HCT116 (cell line): Measurements from ENCODE around the gene MACROD1. TPM values are rescaled to one million over a fixed set of nuclear protein-coding genes. Genes with fewer than 3 reads are reported as not detected.

Experiments
- ATAC-seq: fragments of 200-7000 bp; cut with Tn5 transposase; 2 replicates; pipeline ENCODE4 v1.9.1; 2020; ENCODE audit warnings: mild to moderate bottlenecking, moderate library complexity
- BruUV-seq: library from RNA; stranded (reverse); fragments of 400-500 nt; replicated peaks from 2 replicates; lab custom pipeline; 2021; lab: Mats Ljungman, UMichigan
- CTCF ChIA-PET: fragments of 300-600 bp; sonication (Branson Sonifier 250); formaldehyde crosslinking; loops from one replicate; lab custom pipeline; 2021; ENCODE audit warnings: antibody characterized with exemption; lab: Charles Lee
- POLR2A ChIA-PET: fragments of 300-600, 350-600 bp; sonication (Branson Sonifier 250); formaldehyde crosslinking; loops from one replicate; lab custom pipeline; 2021; ENCODE audit warnings: antibody characterized with exemption; lab: Charles Lee
- RAD21 ChIA-PET, 2 experiments: fragments of 300-600 bp; sonication (Branson Sonifier 250); formaldehyde crosslinking; loops; one replicate each; lab custom pipeline; 2023; ENCODE audit warnings: low total read pairs in 2 of 2; ENCODE audit not compliant: uncharacterized antibody in 2 of 2, unreplicated experiment in 2 of 2, low non-redundant PET in 1 of 2; lab: Charles Lee
- DNase-seq: peaks from one replicate; pipeline ENCODE4 v3.0.0-alpha.2; 2010; ENCODE audit warnings: low read depth, low spot score
- H2AFZ ChIP-seq: fragments of 200-600 bp; shearing (Covaris generic), sonication (generic); 2 replicates; pipeline ENCODE4 v1.6.1; 2017; ENCODE audit warnings: low read depth, mixed run types, mixed read lengths, antibody characterized with exemption, low read length; ENCODE audit not compliant: poor library complexity, severe bottlenecking
- H3K27ac ChIP-seq: 2 replicates; pipeline ENCODE4 v1.5.1; 2012; ENCODE audit warnings: low read depth, low read length
- H3K27me3 ChIP-seq: fragments of 200-600 bp; sonication (generic); 2 replicates; pipeline ENCODE4 v1.6.1; 2016; ENCODE audit warnings: mixed run types, low read length, mixed read lengths; ENCODE audit not compliant: insufficient read depth
- H3K36me3 ChIP-seq, 2 experiments: fragments of 200-500 bp in 1 of 2; fragments of 200-600 bp in 1 of 2; sonication (Bioruptor generic) in 1 of 2; sonication (generic) in 1 of 2; 2 replicates each; pipeline versions ENCODE4 v1.5.1 to v1.6.1; 2014 to 2016; ENCODE audit warnings: low read length in 2 of 2, inconsistent platforms in 1 of 2, mixed read lengths in 1 of 2, mixed run types in 1 of 2; ENCODE audit not compliant: insufficient read depth in 2 of 2, control insufficient read depth in 1 of 2
- H3K4me1 ChIP-seq, 2 experiments: fragments of 200-600 bp in 1 of 2; sonication (generic) in 1 of 2; 2 replicates each; pipeline versions ENCODE4 v1.5.1 to v1.6.1; 2012 to 2017; ENCODE audit warnings: low read length in 2 of 2, inconsistent platforms in 1 of 2, mild to moderate bottlenecking in 1 of 2, mixed read lengths in 1 of 2, mixed run types in 1 of 2, moderate library complexity in 1 of 2; ENCODE audit not compliant: insufficient read depth in 2 of 2, control insufficient read depth in 1 of 2
- H3K4me2 ChIP-seq: fragments of 200-600 bp; sonication (generic); 2 replicates; pipeline ENCODE4 v1.6.1; 2017; ENCODE audit warnings: mixed run types, low read length, mixed read lengths
- H3K4me3 ChIP-seq, 2 experiments: fragments of 200-600 bp in 1 of 2; sonication (generic) in 1 of 2; replicated peaks in 1 of 2; 2 replicates each; pipeline ENCODE4 v1.5.1; 2011 to 2016; ENCODE audit warnings: low read length in 2 of 2, control low read depth in 1 of 2, low read depth in 1 of 2, mild to moderate bottlenecking in 1 of 2, mixed read lengths in 1 of 2, mixed run types in 1 of 2
- H3K79me2 ChIP-seq: fragments of 200-600 bp; sonication (generic); 2 replicates; pipeline ENCODE4 v1.6.1; 2017; ENCODE audit warnings: mild to moderate bottlenecking, mixed run types, low read length, moderate library complexity, mixed read lengths; ENCODE audit not compliant: insufficient read depth
- H3K9ac ChIP-seq: fragments of 200-600 bp; sonication (generic); 2 replicates; pipeline ENCODE4 v1.6.1; 2016; ENCODE audit warnings: low read length, mixed read lengths
- H3K9me2 ChIP-seq: fragments of 200-600 bp; sonication (generic), shearing (Covaris generic); 2 replicates; pipeline ENCODE4 v1.6.1; 2017; ENCODE audit warnings: mixed run types, mild to moderate bottlenecking, moderate library complexity; ENCODE audit not compliant: insufficient read depth
- H3K9me3 ChIP-seq, 2 experiments: fragments of 200-500 bp in 1 of 2; fragments of 200-600 bp in 1 of 2; sonication (Bioruptor generic) in 1 of 2; sonication (generic) in 1 of 2; 2 replicates each; pipeline ENCODE4 v1.6.1; 2014 to 2017; ENCODE audit warnings: low read length in 2 of 2, mixed read lengths in 2 of 2, inconsistent platforms in 1 of 2, low read depth in 1 of 2, mild to moderate bottlenecking in 1 of 2, mixed run types in 1 of 2, moderate library complexity in 1 of 2; ENCODE audit not compliant: control insufficient read depth in 1 of 2, insufficient read depth in 1 of 2
- H4K20me1 ChIP-seq: fragments of 200-600 bp; sonication (generic), shearing (Covaris generic); 2 replicates; pipeline ENCODE4 v1.6.1; 2017; ENCODE audit warnings: mixed run types, mild to moderate bottlenecking, moderate library complexity; ENCODE audit not compliant: insufficient read depth
- ATF3 ChIP-seq: IDR thresholded peaks from 2 replicates; pipeline ENCODE4 v1.6.1; 2012
- CEBPB ChIP-seq: IDR thresholded peaks from 2 replicates; pipeline ENCODE4 v1.6.1; 2012; ENCODE audit warnings: low read depth
- CTCF ChIP-seq, 3 experiments: fragments of 200-600 bp in 1 of 3; sonication (generic) in 1 of 3; IDR thresholded peaks in 2 of 3; conservative IDR thresholded peaks in 1 of 3; 2 replicates each; pipeline ENCODE4 v1.5.1; 2012 to 2017; ENCODE audit warnings: low read depth in 2 of 3, low read length in 2 of 3, antibody characterized with exemption in 1 of 3, borderline replicate concordance in 1 of 3, control low read depth in 1 of 3, mild to moderate bottlenecking in 1 of 3, mixed read lengths in 1 of 3, mixed run types in 1 of 3, moderate library complexity in 1 of 3; ENCODE audit not compliant: insufficient read depth in 1 of 3
- EZH2 ChIP-seq: fragments of 200-600 bp; sonication (generic); IDR thresholded peaks from 2 replicates; pipeline ENCODE4 v1.6.1; 2017; ENCODE audit warnings: antibody characterized with exemption, mixed run types
- EZH2phosphoT487 ChIP-seq: fragments of 200-600 bp; IDR thresholded peaks from 2 replicates; pipeline ENCODE4 v1.6.1; 2018; ENCODE audit warnings: antibody characterized with exemption, borderline replicate concordance
- FOSL1 ChIP-seq: IDR thresholded peaks from 2 replicates; pipeline ENCODE4 v1.6.1; 2012; ENCODE audit warnings: low read depth
- JUND ChIP-seq: IDR thresholded peaks from 2 replicates; pipeline ENCODE4 v1.6.1; 2012
- MAX ChIP-seq: IDR thresholded peaks from 2 replicates; pipeline ENCODE4 v1.6.1; 2012
- POLR2A ChIP-seq: IDR thresholded peaks from 2 replicates; pipeline ENCODE4 v1.7.0; 2011; ENCODE audit warnings: borderline replicate concordance; ENCODE audit not compliant: insufficient read depth, insufficient read length; ENCODE audit errors: extremely low read depth
- POLR2AphosphoS5 ChIP-seq: IDR thresholded peaks from 2 replicates; pipeline ENCODE4 v1.6.1; 2011; ENCODE audit warnings: mild to moderate bottlenecking, low read depth, low read length, moderate library complexity
- SIN3A ChIP-seq: IDR thresholded peaks from 2 replicates; pipeline ENCODE4 v1.6.1; 2012; ENCODE audit warnings: low read depth
- TCF7L2 ChIP-seq: IDR thresholded peaks from 2 replicates; pipeline ENCODE4 v1.7.0; 2011; ENCODE audit warnings: borderline replicate concordance, inconsistent platforms; ENCODE audit not compliant: insufficient read depth, insufficient read length; ENCODE audit errors: extremely low read depth
- YY1 ChIP-seq: IDR thresholded peaks from 2 replicates; pipeline ENCODE4 v1.6.1; 2011; ENCODE audit warnings: low read length, low read depth, moderate library complexity, mild to moderate bottlenecking; ENCODE audit not compliant: insufficient replicate concordance; ENCODE audit errors: extremely low read depth
- ZBTB33 ChIP-seq: IDR thresholded peaks from 2 replicates; pipeline ENCODE4 v1.6.1; 2011; ENCODE audit warnings: mild to moderate bottlenecking, low read length, moderate library complexity; ENCODE audit not compliant: insufficient replicate concordance; ENCODE audit errors: extremely low read depth
- ZFX ChIP-seq: fragments of 450-650 bp; IDR thresholded peaks from 2 replicates; pipeline ENCODE4 v1.6.1; 2017
- ZNF274 ChIP-seq: fragments of 200-500 bp; sonication (Bioruptor generic); IDR thresholded peaks from 2 replicates; pipeline ENCODE4 v1.6.1; 2014; ENCODE audit warnings: mild to moderate bottlenecking, low read depth, low read length, inconsistent platforms
- intact Hi-C: fragments of 100-400 bp; cut with micrococcal nuclease; formaldehyde crosslinking; loops from 2 replicates; pipeline ENCODE4 v1.10.0; 2022
- total RNA-seq: library from RNA; stranded (reverse); gene quantifications from one replicate; pipeline ENCODE4 v1.2.1, GENCODE V29; 2021; ENCODE audit not compliant: unreplicated experiment

Gene MACROD1
- total RNA-seq, 1 experiment from 2014 or later: 61.1 TPM

DNA sequence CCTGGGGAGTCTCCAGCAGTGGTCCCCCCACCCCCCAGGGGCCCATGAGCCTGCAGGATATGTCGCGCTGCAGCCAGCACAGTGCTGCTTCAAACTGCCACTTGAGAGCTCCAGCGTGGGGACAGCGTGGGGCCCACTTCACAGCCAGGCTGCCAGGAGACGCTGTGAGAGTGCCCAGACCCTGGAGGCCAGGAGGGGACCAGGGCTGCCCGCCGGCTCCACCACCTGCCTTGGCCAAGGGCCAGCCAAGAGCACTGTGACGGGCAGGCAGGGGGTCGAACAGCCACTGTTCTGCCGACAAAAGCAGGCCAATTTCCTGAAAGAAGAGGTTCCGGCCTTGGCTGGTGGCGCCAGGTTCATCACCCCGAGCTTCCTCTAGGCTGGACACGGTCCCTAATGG is 70.0 kb downstream of the MACROD1 start:
- CTCF ChIA-PET: no interaction called here
- Histone ChIP-seq H3K4me1 (peaks cover 21 to 26% of the 10 kb centered on the region in 2 experiments), H3K9me3 (no peaks in the 10 kb centered on the region), H3K9ac (no peak overlapping the region), H3K27me3 (no peaks in the 10 kb centered on the region), H3K9me2 (no peaks in the 10 kb centered on the region)
- intact Hi-C loops: no loop called here
- no peak for TF ChIP-seq CEBPB
- TF ChIP-seq, all 23 proteins: peak for 0
- Histone ChIP-seq H3K79me2 (no peaks in the 10 kb centered on the region), H3K36me3 (no peaks in the 10 kb centered on the region), H2AFZ (no peak overlapping the region), H3K4me2 (no peak overlapping the region), H3K4me3 (no peak overlapping the region), H3K27ac (no peak overlapping the region), H4K20me1 (no peaks in the 10 kb centered on the region; the same call in 1 of the 2 replicates)
- ChIA-PET POLR2A (no interaction called here), RAD21 (no interaction called here)
- ATAC-seq: no peak
- DNase-seq: no peak
- no TSS peak for BruUV-seq

- RAD21 ChIA-PET: no interaction called here
- DNase-seq (no peak), ATAC-seq (no peak)
- no peaks in the 10 kb centered on the region; the same call in 1 of the 2 replicates for H4K20me1 ChIP-seq
- H3K9me2 ChIP-seq: no peaks in the 10 kb centered on the region
- no peaks in the 10 kb centered on the region for H3K79me2 ChIP-seq
- no TSS peak for BruUV-seq
- intact Hi-C loops: no loop called here
- H3K4me2 ChIP-seq: peak overlapping the region; percentile 66
- H2AFZ ChIP-seq: no peak overlapping the region
- no peaks in the 10 kb centered on the region for H3K9me3 ChIP-seq
- no peak for TF ChIP-seq ATF3
- TF ChIP-seq MAX: no peak
- TF ChIP-seq ZFX: no peak
- TF ChIP-seq POLR2A: no peak
- no peak for TF ChIP-seq CTCF (IDR thresholded peaks at IDR 0.05 in 2 of 3, conservative IDR thresholded peaks at IDR 0.05 in 1 of 3; ENCODE audit: borderline replicate concordance in 1 of 3, insufficient read depth in 1 of 3, low read depth in 2 of 3, low read length in 2 of 3)
- TF ChIP-seq ZNF274: no peak
- TF ChIP-seq POLR2AphosphoS5: no peak
- no peak for TF ChIP-seq TCF7L2
- TF ChIP-seq YY1: no peak
- TF ChIP-seq CEBPB: no peak
- no peak for TF ChIP-seq EZH2phosphoT487
- TF ChIP-seq JUND: no peak
- TF ChIP-seq ZBTB33: no peak
- TF ChIP-seq EZH2: no peak
- no peak for TF ChIP-seq FOSL1
- no peak for TF ChIP-seq SIN3A
- peaks cover 21 to 26% of the 10 kb centered on the region in 2 experiments for H3K4me1 ChIP-seq
- no peaks in the 10 kb centered on the region for H3K36me3 ChIP-seq
- H3K9ac ChIP-seq: 0 out of 2 replicates have a peak overlapping the region, but pooled peaks have one; percentile 44
- CTCF ChIA-PET: no interaction called here
- no peaks in the 10 kb centered on the region for H3K27me3 ChIP-seq
- H3K4me3 ChIP-seq: no peak overlapping the region
- POLR2A ChIA-PET: no interaction called here
- H3K27ac ChIP-seq: no peak overlapping the region
Measured at GRCh38 chr11:64095273-64095817, 70.6 kb downstream of the MACROD1 start.
